ENCODE data around the gene DENND4A. TPM values are rescaled to one million over a fixed set of nuclear protein-coding genes. Genes with fewer than 3 reads are reported as not detected.
A peak's percentile ranks its signal among the peaks of the same experiment; 100 is the strongest.

Gene DENND4A
- total and polyA plus RNA-seq, 10 of the 15 experiments (the other 5 are each of a cell fraction or from before 2014, with no cell fraction given), result 14.2 to 81.8 (median 34.1) TPM

- Histone ChIP-seq H3K4me2 (ENCODE audit: control insufficient read depth, insufficient read depth) (no peak overlapping the region), H3K9ac (ENCODE audit: control insufficient read depth, insufficient read depth, low read length) (no peak overlapping the region), H4K20me1 (ENCODE audit: control insufficient read depth, insufficient read depth) (no peaks in the 10 kb centered on the region), H2AFZ (ENCODE audit: control insufficient read depth, low read depth, low read length) (no peak overlapping the region), H3K4me1 (ENCODE audit: control insufficient read depth, insufficient read depth, low read length) (peaks cover 18% of the 10 kb centered on the region), H3K36me3 (ENCODE audit: control insufficient read depth in 2 of 2, insufficient read depth in 2 of 2, low read length in 1 of 2) (no peaks in the 10 kb centered on the region), H3K79me2 (ENCODE audit: control insufficient read depth, insufficient read depth, low read length) (peaks cover 25% of the 10 kb centered on the region), H3K9me3 (replicated peaks; ENCODE audit: control insufficient read depth, insufficient read depth, low read length) (no peaks in the 10 kb centered on the region), H3K27ac (ENCODE audit: control insufficient read depth, insufficient read depth) (no peak overlapping the region), H3K4me3 (no peak overlapping the region), H3K27me3 (replicated peaks in 1 of 2; ENCODE audit: control insufficient read depth in 2 of 2, insufficient read depth in 2 of 2, low read length in 1 of 2) (no peaks in the 10 kb centered on the region)
- ATAC-seq (no peak), FAIRE-seq (no peak), DNase-seq (ENCODE audit: low read depth, low spot score) (no peak)
- ChIA-PET SMC1A (ENCODE audit: uncharacterized antibody, unreplicated experiment) (interaction anchor here (3.3 to 25.5 kb wide), 2 partner anchors 10 to 23 kb away, joined by 29 to 488 read pairs; no protein-coding TSS in a partner anchor), CTCF (interaction anchor here (1.8 to 14.7 kb wide), 3 partner anchors 9 to 27 kb away, joined by 6 to 155 read pairs (median 10); no protein-coding TSS in a partner anchor), RAD21 (ENCODE audit: unreplicated experiment) (interaction anchor here (1.2 to 17.7 kb wide), 3 partner anchors 8 to 39 kb away, joined by 3 to 344 read pairs (median 18); no protein-coding TSS in a partner anchor), POLR2A (interaction anchor here (0.6 to 14.8 kb wide), 5 partner anchors 8 to 660 kb away, joined by 3 to 260 read pairs (median 43); no protein-coding TSS in a partner anchor)
- intact Hi-C loops (cut with micrococcal nuclease; ENCODE audit: unreplicated experiment) (no loop called here), in situ Hi-C loops (cut with MboI) (loop anchor here (25.0 kb wide), 1 partner anchor 1292 kb away; no protein-coding TSS in a partner anchor)
- BruUV-seq (replicated peaks), result no TSS peak
- 65% methylated on average over 3 of the region's 3 CpGs for WGBS (ENCODE audit: insufficient coverage, insufficient replicate concordance, low lambda C conversion rate, missing lambda C conversion rate)
- TF ChIP-seq KAT2A (conservative IDR thresholded peaks at IDR 0.05; ENCODE audit: control insufficient read depth, low read depth, low read length), result no peak
- 0 out of 2 replicates have a peak, but pooled peaks have one; percentile 29 for TF ChIP-seq HDGF (IDR thresholded peaks at IDR 0.05)
- no peak for TF ChIP-seq NKRF (conservative IDR thresholded peaks at IDR 0.05)
- TF ChIP-seq BHLHE40 (IDR thresholded peaks at IDR 0.05; ENCODE audit: borderline replicate concordance in 1 of 2, low read depth in 2 of 2, low read length in 1 of 2), result no peak
- TF ChIP-seq ELK1 (IDR thresholded peaks at IDR 0.05; ENCODE audit: low read depth, low read length), result no peak
- TF ChIP-seq CUX1 (IDR thresholded peaks at IDR 0.05; ENCODE audit: insufficient replicate concordance, low read depth, low read length), result no peak
- TF ChIP-seq RUNX3 (IDR thresholded peaks at IDR 0.05; ENCODE audit: low read length), result no peak
- TF ChIP-seq CREB1 (IDR thresholded peaks at IDR 0.05; ENCODE audit: low read depth), result no peak
Measured at GRCh38 chr15:65795663-65796216, 3.6 kb upstream of the DENND4A start.

Data from GM12878 (cell line).